ENCODE results near the gene SPAG5.

DNA sequence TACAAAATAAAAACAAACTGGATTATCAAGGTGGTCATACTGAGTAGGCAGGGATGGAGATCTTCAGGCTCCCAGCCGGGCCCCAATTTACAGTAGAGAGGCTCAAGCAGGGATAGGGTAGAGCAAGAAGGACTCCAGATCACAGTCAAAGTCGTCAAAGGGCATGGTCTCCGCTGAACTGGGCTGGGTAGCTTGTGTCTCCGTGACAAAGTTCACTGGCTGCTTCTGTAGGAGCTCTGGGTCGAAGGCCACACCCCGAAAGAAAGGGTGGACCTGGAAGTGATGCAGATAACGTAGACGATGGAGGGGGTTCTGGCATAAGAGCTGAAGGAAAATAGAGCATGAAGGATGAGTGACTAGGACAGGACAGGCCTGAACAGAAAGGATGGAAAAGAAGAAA is 11.6 kb upstream of the SPAG5 start:
- TF ChIP-seq, protein P1, sequence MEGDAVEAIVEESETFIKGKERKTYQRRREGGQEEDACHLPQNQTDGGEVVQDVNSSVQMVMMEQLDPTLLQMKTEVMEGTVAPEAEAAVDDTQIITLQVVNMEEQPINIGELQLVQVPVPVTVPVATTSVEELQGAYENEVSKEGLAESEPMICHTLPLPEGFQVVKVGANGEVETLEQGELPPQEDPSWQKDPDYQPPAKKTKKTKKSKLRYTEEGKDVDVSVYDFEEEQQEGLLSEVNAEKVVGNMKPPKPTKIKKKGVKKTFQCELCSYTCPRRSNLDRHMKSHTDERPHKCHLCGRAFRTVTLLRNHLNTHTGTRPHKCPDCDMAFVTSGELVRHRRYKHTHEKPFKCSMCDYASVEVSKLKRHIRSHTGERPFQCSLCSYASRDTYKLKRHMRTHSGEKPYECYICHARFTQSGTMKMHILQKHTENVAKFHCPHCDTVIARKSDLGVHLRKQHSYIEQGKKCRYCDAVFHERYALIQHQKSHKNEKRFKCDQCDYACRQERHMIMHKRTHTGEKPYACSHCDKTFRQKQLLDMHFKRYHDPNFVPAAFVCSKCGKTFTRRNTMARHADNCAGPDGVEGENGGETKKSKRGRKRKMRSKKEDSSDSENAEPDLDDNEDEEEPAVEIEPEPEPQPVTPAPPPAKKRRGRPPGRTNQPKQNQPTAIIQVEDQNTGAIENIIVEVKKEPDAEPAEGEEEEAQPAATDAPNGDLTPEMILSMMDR (conservative IDR thresholded peaks at IDR 0.05; ENCODE audit: low read depth in 2 of 2): no peak
- TF ChIP-seq EZH2phosphoT487 (IDR thresholded peaks at IDR 0.05; ENCODE audit: unreplicated experiment): no peak
- TF ChIP-seq POLR2AphosphoS5 (IDR thresholded peaks at IDR 0.05; ENCODE audit: low read depth): no peak
- no peak for TF ChIP-seq EZH2 (IDR thresholded peaks at IDR 0.05; ENCODE audit: low read depth, unreplicated experiment)
- TF ChIP-seq ZNF114 (CRISPR knock-in tag; IDR thresholded peaks at IDR 0.05): no peak
- TF ChIP-seq REST (IDR thresholded peaks at IDR 0.05; ENCODE audit: unreplicated experiment): no peak
- no peak for TF ChIP-seq ZNF331 (CRISPR knock-in tag; IDR thresholded peaks at IDR 0.05; ENCODE audit: low read depth)

Data from GM23338 (cell line).